Raji (cell line): Measurements from ENCODE around the gene EXOC3L4.

ENCODE experiments used
- POLR2A ChIP-seq: IDR thresholded peaks from 2 replicates; pipeline ENCODE4 v1.6.1; 2011; ENCODE audit warnings: low read depth, low read length, control low read depth; ENCODE audit not compliant: insufficient read depth

The EXOC3L4 gene

DNA sequence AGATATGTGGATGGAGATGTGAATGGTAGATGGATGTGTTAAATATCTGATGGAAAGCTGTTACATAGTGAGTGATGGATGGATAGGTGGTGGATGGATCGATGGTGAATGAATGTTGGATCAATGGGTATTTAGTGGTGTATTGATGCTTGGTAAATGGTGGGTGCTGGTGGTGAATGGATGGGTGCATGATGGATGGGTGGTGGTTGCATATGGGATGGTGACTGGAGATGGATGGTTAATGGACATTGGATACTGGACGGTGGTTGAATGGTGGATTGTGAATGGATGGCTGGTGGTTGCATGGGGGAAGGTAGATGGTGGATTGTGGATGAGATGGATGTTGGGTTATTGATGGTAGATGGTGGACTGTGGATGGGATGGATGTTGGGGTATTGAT is 12.6 kb upstream of the EXOC3L4 start:
- TF ChIP-seq POLR2A, result no peak

DNA sequence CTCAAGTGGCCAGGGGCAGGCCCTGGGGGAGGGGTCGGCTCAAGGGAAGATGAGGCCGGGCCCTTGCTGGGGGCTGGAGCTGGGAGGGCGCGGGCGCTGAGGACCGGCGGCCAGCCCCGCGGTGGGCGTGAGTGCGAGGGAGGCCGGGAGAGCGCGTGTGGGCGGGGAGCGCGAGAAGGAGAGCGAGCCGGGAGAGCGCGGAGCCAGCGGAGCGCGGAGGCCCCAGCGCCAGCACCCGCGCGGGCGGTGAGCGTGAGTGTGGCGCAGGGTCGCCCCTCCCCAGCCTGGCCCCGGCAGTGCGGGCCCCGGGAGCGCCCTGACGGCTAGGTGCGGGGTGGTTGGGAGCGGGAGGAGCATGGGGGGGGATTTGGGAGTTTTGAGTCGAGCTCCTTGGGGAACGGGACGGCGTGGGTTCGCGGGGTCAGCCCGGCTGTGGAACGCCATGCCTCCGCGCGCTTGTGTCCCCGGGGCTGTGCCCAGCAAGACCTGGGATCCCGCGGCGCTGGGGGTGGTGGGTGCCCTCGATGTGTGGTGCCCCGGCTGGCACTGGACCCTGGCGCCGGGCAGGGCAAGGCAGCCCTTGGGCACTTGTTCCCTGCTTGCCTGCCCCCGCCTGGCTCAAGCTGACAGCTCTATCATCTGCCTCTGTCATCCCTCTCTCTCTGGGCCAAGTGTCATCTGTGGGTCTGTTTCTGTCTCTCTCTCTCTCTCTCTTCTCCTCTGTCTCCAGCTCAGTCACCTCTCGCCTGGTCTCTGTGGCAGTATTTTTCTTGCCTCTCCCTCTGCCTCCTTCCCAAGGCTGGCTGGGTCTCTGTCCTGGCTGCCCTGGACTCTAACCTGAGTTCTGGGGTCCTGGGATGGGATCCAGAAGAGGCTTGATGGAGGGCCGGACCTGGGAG is 10.3 kb upstream of the EXOC3L4 start, which contains the start of gene LBHD2:
TSS of gene LBHD2 (plus strand) at position 190 of the 899 bp plus-strand sequence. CDS start 1,803 bp downstream, outside the sequence.
- TF ChIP-seq POLR2A, result no peak

DNA sequence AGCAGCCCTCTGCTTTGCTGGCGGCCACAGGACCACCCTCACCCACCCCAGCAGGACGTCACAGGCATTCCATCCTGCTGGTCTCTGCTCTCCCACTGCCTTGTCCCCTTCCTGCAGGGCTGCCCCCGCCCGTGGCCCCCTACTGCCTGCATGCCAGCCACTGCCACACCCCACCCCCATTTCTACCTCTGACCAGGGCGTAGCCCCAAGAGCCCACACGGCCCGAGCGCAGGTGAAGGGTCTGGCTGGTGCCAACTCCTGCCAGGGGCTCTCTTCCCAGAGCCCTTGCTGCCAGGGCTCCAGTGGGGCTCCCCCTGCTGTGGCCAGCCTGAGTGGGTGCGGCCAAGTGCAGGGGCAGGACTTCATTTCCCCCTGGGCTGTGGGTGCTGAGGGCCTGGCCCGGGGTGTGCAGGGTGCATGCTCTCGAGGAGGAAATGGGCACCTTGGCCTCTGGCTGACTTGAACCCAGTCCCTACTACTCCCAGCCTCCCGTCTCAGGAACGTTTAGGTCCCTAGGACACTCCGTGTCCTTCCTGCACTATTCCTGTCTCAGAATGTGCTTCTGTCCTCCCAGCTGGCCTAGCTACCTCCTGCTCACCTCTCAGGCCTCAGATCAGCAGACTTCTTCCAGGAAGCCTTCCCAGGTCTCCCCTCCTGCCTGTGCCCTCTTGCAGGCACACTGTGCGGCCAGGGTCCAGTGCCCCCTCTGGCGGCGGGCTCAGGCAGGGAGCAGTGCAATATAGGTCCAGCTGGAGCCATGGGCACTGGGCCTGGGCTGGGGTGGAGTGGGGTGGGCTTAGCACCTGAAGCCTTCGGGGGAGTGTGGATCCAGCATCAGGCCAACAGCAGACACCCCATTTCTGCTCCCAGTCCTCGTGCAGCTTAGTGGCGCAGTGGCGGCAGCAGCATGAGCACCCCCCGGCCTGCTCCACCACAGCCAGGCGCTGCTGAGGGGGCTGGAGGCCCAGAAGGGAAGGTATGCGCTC is 9.1 kb upstream of the EXOC3L4 start:
- TF ChIP-seq POLR2A, result no peak

DNA sequence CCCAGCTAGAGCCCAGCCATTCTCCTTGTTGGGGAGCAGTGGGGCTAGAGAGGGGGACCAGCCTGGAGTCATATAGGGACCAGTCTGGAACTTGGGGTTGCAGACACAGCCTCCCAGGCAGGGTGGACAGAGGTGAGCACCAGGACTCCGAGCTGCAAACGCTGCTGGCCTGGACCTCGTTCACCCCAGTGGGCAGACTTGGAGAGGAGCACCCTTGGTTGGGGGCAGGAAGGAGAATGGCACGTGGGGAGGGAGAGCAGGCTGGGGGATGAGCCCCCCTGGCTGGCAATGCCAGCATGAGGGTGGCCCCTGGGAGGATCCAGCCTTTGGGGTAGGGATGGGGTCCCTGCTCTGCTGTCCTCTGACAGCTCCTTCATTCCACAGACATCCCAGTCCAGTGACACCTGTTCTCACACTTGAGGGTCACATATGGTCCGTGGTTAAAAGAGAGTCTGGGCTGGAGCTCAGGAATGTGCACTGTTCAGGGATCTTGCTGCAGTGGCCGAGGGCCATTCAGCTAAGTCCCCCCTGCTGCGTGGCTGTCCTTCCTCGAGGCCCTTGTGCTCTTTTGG is 7.7 kb upstream of the EXOC3L4 start:
- TF ChIP-seq POLR2A, result no peak

DNA sequence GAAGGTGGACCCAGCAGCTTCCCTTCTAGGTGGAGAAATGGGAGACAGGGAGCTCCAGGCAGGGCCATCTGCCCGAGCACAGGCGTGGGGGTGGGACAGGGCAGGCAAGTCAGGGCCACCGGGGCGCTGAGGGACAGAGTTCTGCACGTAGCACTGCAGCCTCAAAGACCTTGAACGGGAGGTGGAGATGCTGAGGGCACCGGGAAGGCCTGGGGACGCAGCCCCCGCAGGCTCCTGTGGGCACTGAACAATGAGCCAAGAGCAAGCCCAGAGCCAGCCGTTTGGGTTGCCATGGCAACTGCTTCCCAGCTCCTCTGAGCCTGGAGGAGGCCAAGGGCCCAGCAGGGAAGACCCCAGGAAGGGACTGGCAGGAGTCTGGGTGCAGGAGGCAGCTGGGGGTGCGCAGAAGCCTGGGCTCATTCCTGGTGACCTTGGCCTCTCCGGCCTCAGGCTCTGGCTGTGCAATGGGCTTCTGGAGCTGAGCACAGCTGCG is 7.1 kb upstream of the EXOC3L4 start:
- TF ChIP-seq POLR2A, result no peak

DNA sequence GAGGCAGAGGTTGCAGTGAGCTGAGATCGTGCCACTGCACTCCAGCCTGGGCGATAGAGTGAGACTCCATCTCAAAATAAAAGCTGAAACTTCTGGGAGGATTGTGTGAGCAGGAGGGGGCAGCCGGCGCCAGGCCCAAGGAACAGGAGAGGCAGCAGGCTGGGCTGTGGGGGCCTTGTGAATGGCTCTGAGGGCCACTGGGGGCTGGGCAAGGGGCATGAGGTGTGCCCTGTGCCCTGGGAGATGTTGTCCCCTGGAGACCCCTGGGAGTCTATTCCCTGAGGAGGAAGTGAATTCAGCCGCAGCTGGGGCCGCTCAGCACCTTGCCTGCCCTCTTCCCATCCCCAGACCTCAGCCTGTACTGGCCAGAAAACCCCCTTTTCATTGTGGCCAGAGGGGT is 5.6 kb upstream of the EXOC3L4 start:
- TF ChIP-seq POLR2A, result no peak

DNA sequence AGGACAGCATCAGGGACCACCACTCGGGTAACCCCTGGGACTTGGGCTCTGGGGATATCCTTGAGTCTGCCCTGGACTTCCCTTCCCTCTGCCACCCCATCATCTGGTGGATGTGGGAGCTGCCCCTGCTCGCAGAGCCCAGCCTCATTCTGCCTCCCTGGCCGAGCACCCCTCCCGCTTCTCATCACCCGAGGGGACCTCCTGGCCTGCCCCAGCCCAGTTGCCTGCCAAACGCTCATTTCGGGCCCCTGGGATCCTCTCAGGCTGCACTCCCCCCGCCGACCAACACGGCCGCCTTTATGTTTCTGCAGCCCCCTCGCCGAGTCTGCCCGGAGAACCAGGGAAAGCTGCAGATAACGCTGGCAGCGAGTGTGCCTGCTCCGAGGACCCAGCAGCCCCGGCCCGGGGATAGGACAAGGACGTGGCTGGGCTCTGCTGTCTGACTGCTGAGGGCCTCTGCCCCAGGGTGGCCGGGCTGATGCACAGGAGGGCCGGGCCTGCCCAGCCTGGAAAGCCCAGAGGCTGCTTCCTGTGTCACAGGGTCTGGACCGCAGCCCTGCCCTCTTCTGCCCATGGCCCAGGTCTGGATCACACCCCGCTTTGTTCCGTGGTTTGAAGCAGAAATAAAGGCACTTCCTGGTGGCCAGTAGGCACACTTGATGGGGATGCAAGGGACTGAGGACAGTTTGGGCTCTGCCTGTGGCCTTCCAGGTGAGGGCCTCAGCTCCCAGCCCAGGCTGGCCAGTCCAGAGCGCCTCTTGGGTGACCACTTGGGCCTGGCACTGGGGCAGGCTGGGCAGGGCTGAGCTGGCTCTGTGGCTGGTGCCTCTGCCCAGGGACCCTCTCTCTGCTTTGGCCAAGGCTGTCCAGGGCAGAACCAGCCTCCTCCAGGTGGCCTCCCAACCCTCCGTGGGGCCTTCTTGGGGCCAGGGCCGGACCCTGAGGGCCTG is 4.9 kb upstream of the EXOC3L4 start:
- TF ChIP-seq POLR2A, result no peak

DNA sequence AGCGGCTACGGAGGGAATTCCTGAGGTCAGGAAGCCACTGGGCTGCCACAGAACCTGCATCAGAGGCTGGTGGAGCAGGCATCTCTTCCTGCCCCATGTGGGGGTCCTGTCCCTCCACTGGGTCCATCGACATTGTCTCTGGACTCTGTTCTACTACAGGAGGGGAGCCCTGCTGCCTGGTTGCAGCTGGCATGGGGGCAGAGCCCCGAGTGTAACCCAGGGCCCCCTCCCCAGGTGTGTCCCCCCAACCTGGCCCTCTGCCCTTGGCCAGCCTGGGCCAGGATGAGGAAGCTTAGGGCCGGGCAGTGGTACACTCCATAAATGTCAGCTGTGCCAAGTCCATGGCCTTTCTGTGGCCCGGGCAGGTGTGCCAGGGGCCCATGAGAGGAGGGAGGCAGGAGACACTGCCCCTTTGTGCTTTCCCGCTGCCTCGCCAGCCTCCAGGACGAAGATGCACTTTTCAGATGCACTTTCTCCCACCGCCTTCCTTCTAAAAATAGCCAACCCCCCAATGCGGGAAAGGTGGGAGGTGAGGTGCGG is 4.0 kb upstream of the EXOC3L4 start:
- no peak for TF ChIP-seq POLR2A

DNA sequence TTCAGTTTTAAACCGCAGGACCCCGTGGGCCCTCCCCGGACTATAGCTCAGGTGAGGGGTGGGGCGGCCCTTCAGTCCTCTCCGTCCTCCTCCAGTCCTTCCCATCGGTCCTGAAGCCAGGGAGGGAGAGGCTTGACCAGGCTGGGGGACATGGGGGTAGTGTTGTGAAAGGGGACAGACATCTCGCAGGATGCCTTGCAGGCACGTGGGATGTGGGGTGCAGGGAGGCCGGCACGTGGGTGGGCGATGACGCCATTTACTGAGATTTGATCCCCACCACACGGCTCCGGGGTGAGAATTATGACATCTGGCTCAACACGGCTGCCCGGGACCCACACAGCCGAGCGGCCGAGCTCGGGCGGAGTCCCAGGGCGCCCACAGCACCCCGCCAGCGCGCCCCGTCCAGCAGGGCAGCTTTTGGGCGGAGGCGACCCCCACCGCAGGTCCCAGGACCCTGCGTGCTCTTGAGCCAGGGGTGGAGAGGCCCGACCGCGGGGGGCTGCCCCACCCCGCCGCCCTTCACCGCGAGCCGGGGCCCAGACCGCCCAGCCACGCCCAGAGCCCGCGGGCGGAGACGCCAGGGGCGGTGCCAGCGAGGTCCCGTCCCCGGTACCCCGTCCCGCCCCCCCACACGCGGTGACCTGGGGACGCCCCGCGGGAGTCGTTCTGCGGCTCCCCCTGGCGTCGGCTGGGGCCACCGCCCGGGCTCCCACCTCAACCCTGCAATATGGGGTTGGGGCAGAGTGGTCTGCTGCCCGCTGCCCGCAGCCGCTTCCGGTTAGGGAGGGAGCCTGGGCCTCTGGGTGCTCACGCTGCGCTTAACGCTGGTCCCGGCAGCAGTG is 3.3 kb upstream of the EXOC3L4 start:
- no peak for TF ChIP-seq POLR2A

DNA sequence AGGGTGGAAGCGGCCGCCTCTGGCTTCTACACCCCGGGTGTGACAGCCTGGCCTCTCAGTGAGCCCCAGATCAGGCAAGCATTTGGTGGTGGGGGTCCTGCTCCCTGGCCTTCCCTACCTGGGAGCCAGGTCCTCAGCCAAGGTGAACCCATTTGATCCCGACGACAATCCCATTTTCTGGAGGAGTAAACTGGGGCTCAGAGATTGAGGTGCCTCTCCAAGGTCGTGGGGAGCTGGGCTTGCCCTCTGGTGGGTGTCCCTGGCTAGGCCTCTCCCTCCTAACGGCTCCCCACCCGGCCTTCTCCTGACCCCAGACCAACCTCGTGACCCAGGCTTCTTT is 2.7 kb upstream of the EXOC3L4 start:
- no peak for TF ChIP-seq POLR2A

DNA sequence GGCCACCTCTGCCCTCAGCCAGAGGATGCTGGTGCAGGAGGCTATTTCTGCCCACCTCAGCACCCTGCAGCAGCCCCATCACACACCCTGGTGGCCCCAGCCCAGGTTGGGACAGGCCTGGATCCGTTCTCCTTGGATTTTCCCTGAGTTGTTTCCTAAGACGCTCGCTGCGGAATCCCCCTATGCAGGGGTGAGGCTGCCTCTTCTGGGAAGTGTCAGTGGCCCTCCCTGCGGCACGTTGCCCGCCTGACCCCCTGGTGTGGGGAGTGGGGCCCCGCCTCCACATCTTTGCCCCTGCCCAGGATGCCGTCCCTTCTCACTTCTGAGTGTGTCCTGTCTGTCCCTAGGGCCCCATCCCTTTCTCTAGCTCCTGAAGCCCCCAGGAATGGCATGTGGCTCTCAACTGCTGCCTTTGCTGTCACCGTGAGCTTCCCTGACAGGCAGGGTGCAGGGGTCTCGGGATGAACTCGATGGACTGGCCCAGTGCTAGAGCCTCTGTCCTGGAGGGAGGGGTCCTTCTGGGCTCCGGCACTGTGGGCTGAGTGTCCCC is 594 bp upstream of the EXOC3L4 start:
- no peak for TF ChIP-seq POLR2A

DNA sequence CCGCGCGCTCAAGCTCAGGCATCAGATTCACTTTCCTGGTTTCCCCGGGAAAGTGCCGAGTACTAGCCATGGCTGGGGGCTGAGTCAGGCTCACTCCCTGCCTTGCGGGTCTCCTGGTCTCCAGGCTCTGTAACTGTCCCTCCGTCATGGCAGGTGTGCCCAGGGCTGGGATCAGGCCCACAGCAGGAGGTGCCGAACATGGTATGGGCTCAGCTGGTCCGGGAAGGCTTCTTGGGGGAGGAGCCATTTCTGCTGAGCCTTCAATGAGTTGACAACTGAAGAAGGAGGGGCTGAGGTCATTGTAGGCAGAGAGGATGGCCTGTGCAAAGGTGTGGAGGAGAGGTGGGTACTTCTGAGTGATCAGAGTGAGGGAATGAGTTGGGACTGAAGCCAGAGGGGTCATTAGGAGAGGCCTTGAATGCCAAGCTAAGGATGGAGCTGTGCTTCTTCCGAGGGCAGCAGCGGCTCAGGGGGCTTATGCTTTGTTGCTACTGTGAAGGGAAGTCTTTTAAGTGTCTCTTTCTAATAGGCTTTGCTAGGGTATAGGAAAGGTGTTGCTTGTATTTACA is 769 bp downstream of the EXOC3L4 start:
- no peak for TF ChIP-seq POLR2A
